ENCODE measurements around the gene MTCH1. TPM values are rescaled to one million over a fixed set of nuclear protein-coding genes. Genes with fewer than 3 reads are reported as not detected.

Gene MTCH1
- total RNA-seq, 1 experiment from 2014 or later = 78.2 TPM

GRCh38 chr6:36962874-36963273 is 23.1 kb downstream of the MTCH1 start:
- DNase-seq (ENCODE audit: unreplicated experiment) = peak; percentile 37
- TF ChIP-seq, protein P1, sequence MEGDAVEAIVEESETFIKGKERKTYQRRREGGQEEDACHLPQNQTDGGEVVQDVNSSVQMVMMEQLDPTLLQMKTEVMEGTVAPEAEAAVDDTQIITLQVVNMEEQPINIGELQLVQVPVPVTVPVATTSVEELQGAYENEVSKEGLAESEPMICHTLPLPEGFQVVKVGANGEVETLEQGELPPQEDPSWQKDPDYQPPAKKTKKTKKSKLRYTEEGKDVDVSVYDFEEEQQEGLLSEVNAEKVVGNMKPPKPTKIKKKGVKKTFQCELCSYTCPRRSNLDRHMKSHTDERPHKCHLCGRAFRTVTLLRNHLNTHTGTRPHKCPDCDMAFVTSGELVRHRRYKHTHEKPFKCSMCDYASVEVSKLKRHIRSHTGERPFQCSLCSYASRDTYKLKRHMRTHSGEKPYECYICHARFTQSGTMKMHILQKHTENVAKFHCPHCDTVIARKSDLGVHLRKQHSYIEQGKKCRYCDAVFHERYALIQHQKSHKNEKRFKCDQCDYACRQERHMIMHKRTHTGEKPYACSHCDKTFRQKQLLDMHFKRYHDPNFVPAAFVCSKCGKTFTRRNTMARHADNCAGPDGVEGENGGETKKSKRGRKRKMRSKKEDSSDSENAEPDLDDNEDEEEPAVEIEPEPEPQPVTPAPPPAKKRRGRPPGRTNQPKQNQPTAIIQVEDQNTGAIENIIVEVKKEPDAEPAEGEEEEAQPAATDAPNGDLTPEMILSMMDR (IDR thresholded peaks at IDR 0.05; ENCODE audit: unreplicated experiment) = no peak
- H3K4me3 Mint-ChIP-seq (ENCODE audit: unreplicated experiment) = no peak overlapping the region
- H3K36me3 Mint-ChIP-seq (ENCODE audit: insufficient read depth, unreplicated experiment) = peaks cover under 1% of the 10 kb centered on the region
- H3K27me3 Mint-ChIP-seq (ENCODE audit: insufficient read depth, unreplicated experiment) = no peaks in the 10 kb centered on the region
- no peaks in the 10 kb centered on the region for H3K9me3 Mint-ChIP-seq (ENCODE audit: unreplicated experiment)
- peaks cover 27% of the 10 kb centered on the region for H3K4me1 Mint-ChIP-seq (ENCODE audit: insufficient read depth, unreplicated experiment)
- CTCF ChIA-PET = no interaction called here
- intact Hi-C loops (cut with micrococcal nuclease) = no loop called here
- no TSS peak for BruUV-seq (replicated peaks)
- no peak overlapping the region for H3K27ac Mint-ChIP-seq (ENCODE audit: low read depth, unreplicated experiment)
- POLR2A ChIA-PET = interaction anchor here (2.1 kb wide), 1 partner anchor 23 kb away, joined by 7 read pairs; the partner anchor contains the start of gene MTCH1

- CTCF ChIA-PET = interaction anchor here (0.9 kb wide), 1 partner anchor 16 kb away, joined by 5 read pairs; no protein-coding TSS in a partner anchor
- POLR2A ChIA-PET = interaction anchor here (0.6 kb wide), 1 partner anchor 34 kb away, joined by 3 read pairs; no protein-coding TSS in a partner anchor
- Mint-ChIP-seq H3K36me3 (ENCODE audit: insufficient read depth, unreplicated experiment) (no peaks in the 10 kb centered on the region), H3K27me3 (ENCODE audit: insufficient read depth, unreplicated experiment) (no peaks in the 10 kb centered on the region), H3K9me3 (ENCODE audit: unreplicated experiment) (no peaks in the 10 kb centered on the region), H3K27ac (ENCODE audit: low read depth, unreplicated experiment) (peak overlapping the region; percentile 49), H3K4me1 (ENCODE audit: insufficient read depth, unreplicated experiment) (peaks cover 26% of the 10 kb centered on the region), H3K4me3 (ENCODE audit: unreplicated experiment) (no peak overlapping the region)
- intact Hi-C loops (cut with micrococcal nuclease) = no loop called here
- TF ChIP-seq, protein P1 (IDR thresholded peaks at IDR 0.05; ENCODE audit: unreplicated experiment) = no peak
- BruUV-seq (replicated peaks) = no TSS peak
- DNase-seq (ENCODE audit: unreplicated experiment) = no peak
Measured at GRCh38 chr6:36961441-36962435, 24.3 kb downstream of the MTCH1 start.

DNA sequence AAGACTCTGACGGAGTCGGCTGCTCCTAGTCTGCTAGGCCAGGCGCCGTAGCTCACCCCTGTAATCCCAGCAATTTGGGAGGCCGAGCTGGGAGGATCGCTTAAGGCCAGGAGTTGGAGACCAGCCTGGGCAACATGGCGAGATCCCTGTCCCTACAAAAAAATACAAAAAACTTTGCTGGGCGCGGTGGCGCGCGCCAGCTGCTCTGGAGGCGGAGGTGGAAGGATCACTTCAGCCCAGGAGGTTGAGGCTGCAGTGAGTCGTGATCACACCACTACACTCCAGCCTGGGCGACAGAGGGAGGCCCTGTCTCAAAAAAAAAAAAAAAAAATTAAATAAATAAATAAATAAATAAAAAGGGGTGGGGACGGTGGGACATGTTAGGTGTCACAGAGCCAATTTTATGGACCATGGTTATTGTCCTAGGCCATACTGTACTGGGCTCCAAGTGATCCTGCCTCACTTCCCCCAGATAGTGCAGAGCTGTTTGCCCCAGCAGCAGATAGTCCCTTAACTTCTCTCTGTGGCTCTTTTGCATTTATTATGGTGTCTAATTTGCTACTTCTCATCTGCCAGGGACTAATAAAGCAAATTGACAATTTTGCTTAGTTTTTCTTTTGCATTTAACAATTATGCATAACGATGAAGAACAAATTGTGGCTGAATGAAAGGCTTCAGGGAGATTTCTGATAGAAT is 26.3 kb downstream of the MTCH1 start:
- no peak for DNase-seq (ENCODE audit: unreplicated experiment)
- H3K4me1 Mint-ChIP-seq (ENCODE audit: insufficient read depth, unreplicated experiment) = peaks cover 43% of the 10 kb centered on the region
- no peak overlapping the region for H3K4me3 Mint-ChIP-seq (ENCODE audit: unreplicated experiment)
- ChIA-PET CTCF (no interaction called here), POLR2A (interaction anchor here (1.5 to 1.7 kb wide), 2 partner anchors 9 to 85 kb away, joined by 5 read pairs; partner anchors contain the start of gene PPIL1)
- intact Hi-C loops (cut with micrococcal nuclease) = no loop called here
- no TSS peak for BruUV-seq (replicated peaks)
- H3K27ac Mint-ChIP-seq (ENCODE audit: low read depth, unreplicated experiment) = no peak overlapping the region
- H3K27me3 Mint-ChIP-seq (ENCODE audit: insufficient read depth, unreplicated experiment) = no peaks in the 10 kb centered on the region
- no peaks in the 10 kb centered on the region for H3K9me3 Mint-ChIP-seq (ENCODE audit: unreplicated experiment)
- no peaks in the 10 kb centered on the region for H3K36me3 Mint-ChIP-seq (ENCODE audit: insufficient read depth, unreplicated experiment)
- TF ChIP-seq, protein P1 (IDR thresholded peaks at IDR 0.05; ENCODE audit: unreplicated experiment) = no peak

Measured in MCF 10A (cell line).